Suppressor macrophage treated with lipopolysaccharide for 4 hours (primary cell): ENCODE results near the gene AFF3.
A peak's percentile ranks its signal among the peaks of the same experiment; 100 is the strongest.
"Not testable (repeated sequence)": the region's sequence is repeated elsewhere in the genome, so short reads cannot be mapped to it uniquely, and the experiment has no call there.

Experiments used
- DNase-seq: peaks from one replicate; pipeline ENCODE4 v3.0.0-alpha.2; 2020

AFF3 gene

DNA sequence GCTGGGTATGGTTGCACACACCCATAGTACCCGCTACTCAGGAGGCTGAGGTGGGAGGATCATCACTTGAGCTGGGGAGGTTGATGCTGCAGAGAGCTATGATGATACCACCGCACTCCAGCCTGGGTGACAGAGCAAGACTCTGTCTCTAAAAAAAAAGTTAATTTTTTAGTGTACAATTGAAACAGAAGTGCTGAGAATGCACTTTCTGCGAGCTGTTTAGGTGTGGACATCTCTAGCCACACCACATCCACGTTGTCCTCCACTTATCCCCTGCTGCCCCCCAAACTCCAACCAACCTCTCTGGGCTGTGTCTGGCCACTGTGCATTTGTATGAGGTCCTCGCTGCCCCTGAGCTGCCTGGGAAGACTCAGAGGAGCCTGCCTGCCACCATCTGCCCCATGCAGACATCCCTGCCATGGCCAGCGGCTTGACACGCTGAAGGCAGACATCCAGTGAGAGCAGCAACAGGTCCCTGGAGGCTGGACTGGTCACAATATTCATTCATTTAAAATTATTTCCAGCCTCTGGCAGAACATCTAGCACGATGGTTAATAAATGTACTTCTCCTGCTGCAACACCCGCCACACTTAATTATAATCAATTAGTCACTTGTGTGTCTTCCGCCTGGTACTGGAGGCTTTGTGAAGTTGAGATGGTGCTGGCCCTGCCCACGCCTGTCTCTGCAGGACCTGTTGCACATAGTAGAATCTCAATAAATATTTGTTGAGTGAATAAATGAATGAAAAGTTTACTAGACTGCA is 3.7 kb upstream of the AFF3 start:
- DNase-seq, result no peak

GRCh38 chr2:100143286-100143685 is 896 bp upstream of the AFF3 start:
- DNase-seq, result no peak

GRCh38 chr2:100141906-100142305 is 484 bp downstream of the AFF3 start:
- no peak for DNase-seq

GRCh38 chr2:100140582-100140981 is 1.8 kb downstream of the AFF3 start:
- DNase-seq, result peak; percentile 56

DNA sequence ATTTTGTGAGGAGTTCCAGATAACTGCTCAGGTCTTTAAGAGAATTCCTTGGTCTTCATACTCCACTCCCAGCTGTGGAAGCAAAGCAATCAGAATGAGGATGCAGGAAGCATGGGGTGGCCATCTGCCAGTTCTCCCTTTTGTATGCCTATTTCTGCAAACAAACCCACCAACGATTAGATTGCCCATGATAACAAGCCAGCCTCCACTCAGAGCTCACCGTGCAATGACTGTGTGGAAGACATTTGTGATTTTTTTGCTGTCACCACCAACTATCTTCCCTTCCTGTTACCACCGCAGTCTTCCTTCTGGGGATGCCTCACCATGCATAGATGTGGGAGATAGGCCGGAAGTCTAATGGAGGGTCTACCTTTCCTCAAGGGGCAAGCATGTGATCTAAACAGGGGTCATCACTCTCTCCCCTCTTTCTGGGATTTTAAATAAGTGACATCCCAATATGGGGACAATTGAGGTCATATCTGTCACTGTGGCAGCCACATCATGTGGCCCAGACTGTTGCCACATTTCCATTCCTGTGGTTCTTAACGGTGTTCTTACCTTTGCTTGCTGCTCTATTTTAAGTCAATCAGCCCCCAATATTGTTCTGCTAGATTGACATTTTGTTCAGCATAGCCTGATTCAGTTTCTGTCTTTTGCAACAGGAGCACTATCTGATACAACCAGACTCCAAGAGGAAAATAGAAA is 4.4 kb downstream of the AFF3 start:
- DNase-seq, result no peak

- no peak for DNase-seq
Observed at GRCh38 chr2:100137318-100137717, 5.1 kb downstream of the AFF3 start.

DNA sequence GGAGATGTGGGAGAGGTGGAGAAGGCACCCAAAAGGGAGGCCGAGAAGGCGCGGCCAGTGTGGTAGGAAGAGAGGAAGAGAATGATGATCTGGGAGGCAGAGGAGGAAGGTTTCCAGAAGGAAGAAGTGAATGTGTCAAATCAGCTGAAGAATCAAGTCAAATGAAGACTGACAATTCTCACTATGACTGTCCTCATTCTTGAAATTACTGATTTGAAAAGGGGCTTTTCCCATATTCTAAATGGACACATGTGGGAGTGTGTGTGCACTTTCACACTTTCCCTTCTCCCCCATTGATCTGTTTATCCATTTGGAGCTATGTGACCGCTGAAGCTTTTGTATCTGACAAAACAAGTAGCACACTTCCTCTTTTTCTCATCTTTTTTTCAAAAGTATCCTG is 6.1 kb downstream of the AFF3 start:
- DNase-seq, result peak; percentile 39

GRCh38 chr2:100135415-100135814 is 7.0 kb downstream of the AFF3 start:
- DNase-seq, result no peak

- DNase-seq, result no peak
Observed at GRCh38 chr2:100130595-100131391, 11.6 kb downstream of the AFF3 start.

GRCh38 chr2:100126897-100127401 is 15.4 kb downstream of the AFF3 start:
- DNase-seq, result no peak

GRCh38 chr2:100126201-100126600 is 16.2 kb downstream of the AFF3 start:
- no peak for DNase-seq

GRCh38 chr2:100125626-100126025 is 16.8 kb downstream of the AFF3 start:
- DNase-seq, result no peak

DNA sequence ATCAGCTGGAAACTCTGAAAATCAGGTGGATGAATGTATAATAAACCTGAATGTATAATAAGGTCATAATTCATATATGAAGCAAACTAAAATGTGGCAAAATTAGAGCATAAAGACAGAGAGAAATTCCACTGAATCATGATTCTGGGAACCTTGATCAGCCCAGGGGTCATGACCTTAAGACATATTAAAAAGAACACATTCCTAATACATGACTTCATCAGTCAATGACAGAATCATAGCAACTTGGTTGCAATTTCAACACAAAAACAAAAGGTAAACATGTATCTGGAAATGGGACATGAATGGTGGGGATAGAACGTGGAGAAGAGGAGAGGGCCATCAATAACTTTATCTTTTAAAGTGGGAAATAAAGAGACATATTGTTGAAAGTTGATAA is 17.6 kb downstream of the AFF3 start:
- no peak for DNase-seq

DNA sequence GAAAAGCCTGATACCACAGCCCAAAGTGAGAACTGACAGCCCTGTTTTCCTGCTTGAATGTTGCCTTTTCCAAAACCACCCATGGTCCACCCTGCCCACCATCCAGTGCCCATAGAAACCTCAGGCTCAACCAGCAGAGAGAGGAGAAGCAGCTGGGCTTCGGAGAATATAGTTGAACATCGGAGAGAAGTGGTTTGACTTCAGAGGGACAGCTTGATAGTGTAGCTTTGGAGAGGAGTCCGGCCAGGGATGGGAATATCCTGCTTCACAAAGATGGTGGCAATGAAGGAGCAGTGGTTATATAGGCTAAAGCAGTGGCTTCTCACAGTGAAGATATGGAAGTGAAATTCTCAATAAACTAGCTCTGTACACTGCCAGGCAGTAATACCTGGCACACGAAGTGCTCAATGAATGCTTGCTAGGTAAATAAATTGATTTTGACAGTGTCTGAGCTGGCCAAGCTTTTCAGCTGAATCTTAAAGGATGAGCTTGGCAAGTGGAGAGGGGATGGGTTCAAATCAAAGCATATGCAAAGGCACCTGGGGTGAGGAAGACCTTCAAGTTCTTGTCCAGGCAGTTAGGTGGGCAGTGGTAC is 21.2 kb downstream of the AFF3 start:
- DNase-seq, result no peak

DNA sequence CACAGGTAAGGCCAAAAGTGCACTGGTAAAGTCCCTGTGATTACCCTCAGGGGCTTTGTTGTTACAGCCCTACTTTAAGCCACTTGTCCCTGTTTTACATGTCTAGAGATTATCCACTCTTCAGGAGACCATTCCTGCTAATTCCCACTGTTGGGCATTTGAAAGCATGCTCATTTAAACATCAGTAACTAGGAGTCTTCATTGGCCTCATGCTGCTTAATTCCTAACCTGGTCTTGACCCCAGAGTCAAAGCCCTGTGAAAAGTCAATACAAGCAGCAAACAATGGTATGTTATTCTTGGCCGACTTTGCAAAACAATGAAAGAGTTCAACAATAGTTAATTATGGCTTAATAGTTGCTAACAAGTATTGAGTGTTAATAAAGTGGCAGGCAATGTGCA is 23.2 kb downstream of the AFF3 start:
- DNase-seq, result no peak

- peak; percentile 44 for DNase-seq
Observed at GRCh38 chr2:100113990-100114433, 28.4 kb downstream of the AFF3 start.

GRCh38 chr2:100110614-100111000 is 31.8 kb downstream of the AFF3 start:
- peak; percentile 32 for DNase-seq

GRCh38 chr2:100109986-100110613 is 32.3 kb downstream of the AFF3 start:
- DNase-seq, result no peak

GRCh38 chr2:100108648-100109020 is 33.8 kb downstream of the AFF3 start:
- not testable (repeated sequence) for DNase-seq

DNA sequence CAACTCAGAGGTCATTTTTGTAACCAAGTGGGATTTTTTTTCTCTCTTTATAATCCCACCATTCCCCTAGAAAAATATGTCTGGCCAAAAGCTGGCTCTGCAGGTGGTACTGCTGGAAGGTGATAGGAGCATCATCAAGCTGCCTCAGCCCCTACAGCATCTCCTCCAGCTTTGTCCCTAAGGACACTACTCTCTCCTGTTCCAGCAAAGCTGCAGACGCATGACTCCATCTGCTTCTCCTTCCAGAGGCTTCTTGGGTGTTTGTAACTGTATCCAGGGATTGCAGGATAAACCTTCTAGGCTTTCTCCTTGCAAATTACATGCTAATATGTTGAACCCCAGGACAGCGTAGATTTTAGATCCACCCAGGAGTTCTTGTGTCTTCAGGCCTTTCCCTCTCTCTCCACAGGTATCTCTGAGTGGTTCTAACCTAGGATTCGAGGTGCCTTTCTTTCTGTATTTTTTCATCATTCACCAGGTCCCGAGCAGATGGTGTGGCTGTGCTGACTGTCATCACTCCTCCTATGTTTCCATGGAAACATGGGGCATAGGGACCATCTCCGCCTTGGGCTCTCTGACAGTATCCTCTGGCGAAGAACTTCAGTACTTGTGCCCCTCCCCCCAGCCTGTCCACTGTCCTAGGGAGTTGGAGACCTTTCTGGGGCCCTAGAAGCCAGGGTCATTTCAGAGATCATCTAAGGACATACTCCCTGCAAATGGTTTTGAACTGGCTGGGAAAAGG is 34.3 kb downstream of the AFF3 start:
- no peak for DNase-seq

DNA sequence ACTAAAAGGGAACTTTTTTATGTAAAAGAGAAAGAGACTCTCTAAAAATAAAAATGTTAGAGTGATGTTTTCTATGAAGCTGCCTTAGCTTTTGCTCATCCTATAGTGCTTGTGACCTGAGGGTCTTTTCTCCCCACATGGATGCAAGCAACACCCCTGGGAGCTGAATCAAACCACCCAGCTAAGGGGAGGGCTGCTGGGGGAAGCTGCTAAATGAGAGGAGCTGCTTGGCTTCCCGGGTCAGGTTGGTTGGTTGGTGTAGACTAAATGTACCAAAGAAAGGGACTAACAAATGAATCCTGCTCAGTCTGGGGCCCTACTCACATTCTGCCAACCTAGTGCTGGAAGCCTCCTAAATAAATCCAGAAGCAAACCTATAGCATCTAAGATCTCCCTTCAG is 35.0 kb downstream of the AFF3 start:
- DNase-seq, result no peak

GRCh38 chr2:100106460-100106859 is 35.9 kb downstream of the AFF3 start:
- DNase-seq, result no peak
